ENCODE measurements around the gene NPR2.

The NPR2 gene

DNA sequence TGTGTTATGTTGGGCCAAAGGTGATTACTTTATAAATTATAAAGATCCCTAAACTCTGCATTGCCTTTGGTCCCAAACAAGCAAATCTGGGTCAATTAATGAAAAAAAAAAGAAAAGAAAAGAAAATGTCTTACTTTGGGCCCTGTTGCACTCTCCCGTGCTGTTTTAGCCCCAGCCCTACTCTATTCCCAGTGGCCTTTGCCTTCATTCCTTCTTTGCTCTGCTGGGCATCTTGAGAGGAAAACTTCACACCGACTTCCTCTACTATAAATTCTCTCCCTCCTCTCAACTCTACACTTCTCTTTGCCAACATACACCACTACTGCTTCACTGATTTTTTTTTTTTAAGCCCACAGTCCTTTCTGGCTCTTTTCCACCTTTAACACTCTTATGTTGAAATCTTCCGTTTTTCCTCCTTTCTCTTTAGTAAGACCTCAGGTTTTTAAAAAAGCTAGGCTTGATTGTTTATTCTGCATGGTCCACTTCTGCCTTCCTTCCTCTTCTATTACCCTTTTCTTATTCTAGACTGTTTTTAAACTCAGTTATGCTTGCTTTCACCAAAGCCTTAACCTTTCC is 32.8 kb upstream of the NPR2 start:
- Histone ChIP-seq H3K79me2 (ENCODE audit: control insufficient read depth, insufficient read depth, low read length, poor library complexity) (no peaks in the 10 kb centered on the region), H3K18ac (ENCODE audit: low read length) (no peak overlapping the region), H3K4ac (ENCODE audit: low read depth, low read length) (no peak overlapping the region), H3K14ac (ENCODE audit: low read length) (no peak overlapping the region), H3K79me1 (ENCODE audit: low read length) (peaks cover 9% of the 10 kb centered on the region), H3K23ac (ENCODE audit: low read length) (no peak overlapping the region), H2AFZ (ENCODE audit: insufficient read depth, low read length, poor library complexity) (no peak overlapping the region), H3K9me3 (ENCODE audit: insufficient read depth, low read depth, low read length) (no peaks in the 10 kb centered on the region), H3K4me2 (ENCODE audit: low read length) (no peak overlapping the region), H4K91ac (ENCODE audit: low read depth, low read length) (no peak overlapping the region), H3K9ac (ENCODE audit: low read length) (no peak overlapping the region), H3K4me1 (ENCODE audit: control insufficient read depth in 1 of 2, insufficient read depth in 2 of 2, low read length in 2 of 2) (peaks cover 0 to 12% of the 10 kb centered on the region in 2 experiments), H3K4me3 (ENCODE audit: low read depth, low read length) (no peak overlapping the region), H3K27ac (ENCODE audit: low read depth, low read length) (no peak overlapping the region), H2BK12ac (ENCODE audit: low read length) (no peak overlapping the region), H2BK5ac (ENCODE audit: low read depth, low read length, poor library complexity) (no peak overlapping the region), H2AK5ac (ENCODE audit: low read length) (no peak overlapping the region), H3K36me3 (ENCODE audit: control insufficient read depth in 1 of 2, insufficient read depth in 2 of 2, low read length in 2 of 2) (peaks cover 9% of the 10 kb centered on the region in 2 experiments), H3K27me3 (ENCODE audit: insufficient read depth, low read length) (no peaks in the 10 kb centered on the region), H4K12ac (ENCODE audit: low read depth, low read length) (no peak overlapping the region), H4K8ac (ENCODE audit: low read depth, low read length) (no peak overlapping the region), H2BK120ac (ENCODE audit: insufficient read depth, low read length, poor library complexity) (no peak overlapping the region)
- no CpG with 5 or more reads among the region's 3 CpGs for WGBS (ENCODE audit: extremely low coverage, insufficient coverage, insufficient read length)
- no peak for DNase-seq

DNA sequence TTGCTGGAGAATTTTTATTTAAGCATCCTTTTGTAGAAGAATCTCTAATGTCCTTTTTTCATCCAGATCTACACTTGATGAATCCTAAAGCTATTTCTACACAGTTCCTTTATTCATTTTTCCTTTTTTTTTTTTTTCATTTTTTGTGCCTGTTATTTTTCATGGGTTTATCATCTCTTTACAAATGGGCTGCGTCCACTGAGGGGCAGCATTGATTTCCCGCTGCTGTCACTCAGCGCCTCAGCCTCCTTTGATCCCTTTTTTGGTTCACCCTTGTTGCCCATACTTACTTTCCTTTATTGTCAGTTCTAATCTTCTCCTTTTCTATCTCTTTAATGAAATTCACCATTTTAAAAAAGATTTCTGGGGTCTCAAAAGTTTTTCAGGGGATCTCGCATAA is 31.6 kb upstream of the NPR2 start:
- Histone ChIP-seq H2BK12ac (ENCODE audit: low read length) (no peak overlapping the region), H3K27me3 (ENCODE audit: insufficient read depth, low read length) (no peaks in the 10 kb centered on the region), H2BK5ac (ENCODE audit: low read depth, low read length, poor library complexity) (no peak overlapping the region), H4K8ac (ENCODE audit: low read depth, low read length) (no peak overlapping the region), H3K79me2 (ENCODE audit: control insufficient read depth, insufficient read depth, low read length, poor library complexity) (no peaks in the 10 kb centered on the region), H3K9ac (ENCODE audit: low read length) (no peak overlapping the region), H2AFZ (ENCODE audit: insufficient read depth, low read length, poor library complexity) (no peak overlapping the region), H3K4me3 (ENCODE audit: low read depth, low read length) (no peak overlapping the region), H3K18ac (ENCODE audit: low read length) (no peak overlapping the region), H2BK120ac (ENCODE audit: insufficient read depth, low read length, poor library complexity) (no peak overlapping the region), H4K12ac (ENCODE audit: low read depth, low read length) (no peak overlapping the region), H4K91ac (ENCODE audit: low read depth, low read length) (no peak overlapping the region), H3K4me1 (ENCODE audit: control insufficient read depth in 1 of 2, insufficient read depth in 2 of 2, low read length in 2 of 2) (peaks cover 0 to 12% of the 10 kb centered on the region in 2 experiments), H3K4me2 (ENCODE audit: low read length) (no peak overlapping the region), H3K4ac (ENCODE audit: low read depth, low read length) (no peak overlapping the region), H3K79me1 (ENCODE audit: low read length) (peaks cover 9% of the 10 kb centered on the region), H3K36me3 (ENCODE audit: control insufficient read depth in 1 of 2, insufficient read depth in 2 of 2, low read length in 2 of 2) (no peaks in the 10 kb centered on the region), H3K23ac (ENCODE audit: low read length) (no peak overlapping the region), H3K14ac (ENCODE audit: low read length) (no peak overlapping the region), H3K9me3 (ENCODE audit: insufficient read depth, low read depth, low read length) (no peaks in the 10 kb centered on the region), H2AK5ac (ENCODE audit: low read length) (no peak overlapping the region), H3K27ac (ENCODE audit: low read depth, low read length) (no peak overlapping the region)
- DNase-seq: no peak
- WGBS (ENCODE audit: extremely low coverage, insufficient coverage, insufficient read length): no CpG with 5 or more reads among the region's 4 CpGs

DNA sequence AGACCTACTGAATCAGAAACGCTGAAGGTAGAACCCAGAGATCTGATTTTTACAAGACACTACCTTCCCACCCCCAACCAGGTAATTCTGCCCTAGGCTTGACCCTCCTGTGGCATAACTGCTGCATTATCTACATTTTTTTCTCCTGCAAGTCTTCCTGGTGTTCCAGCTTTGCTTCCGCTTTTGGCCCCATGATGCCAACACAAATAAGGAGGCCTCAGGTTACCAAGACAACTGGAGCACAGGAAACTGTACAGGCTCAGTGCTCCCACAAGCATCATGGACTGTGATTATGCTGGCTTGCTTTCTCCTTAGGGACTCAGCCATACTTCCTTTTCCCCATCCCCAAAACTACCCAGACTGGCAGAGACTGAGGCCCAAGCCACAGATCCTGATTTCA is 30.7 kb upstream of the NPR2 start:
- no peaks in the 10 kb centered on the region for H3K79me2 ChIP-seq (ENCODE audit: control insufficient read depth, insufficient read depth, low read length, poor library complexity)
- no peak overlapping the region for H3K4ac ChIP-seq (ENCODE audit: low read depth, low read length)
- no peak overlapping the region for H3K23ac ChIP-seq (ENCODE audit: low read length)
- no peak overlapping the region for H2BK5ac ChIP-seq (ENCODE audit: low read depth, low read length, poor library complexity)
- H4K8ac ChIP-seq (ENCODE audit: low read depth, low read length): no peak overlapping the region
- H3K27me3 ChIP-seq (ENCODE audit: insufficient read depth, low read length): no peaks in the 10 kb centered on the region
- H3K14ac ChIP-seq (ENCODE audit: low read length): no peak overlapping the region
- H3K36me3 ChIP-seq (ENCODE audit: control insufficient read depth in 1 of 2, insufficient read depth in 2 of 2, low read length in 2 of 2): no peaks in the 10 kb centered on the region
- H2BK12ac ChIP-seq (ENCODE audit: low read length): no peak overlapping the region
- no CpG with 5 or more reads among the region's 2 CpGs for WGBS (ENCODE audit: extremely low coverage, insufficient coverage, insufficient read length)
- peaks cover 0 to 12% of the 10 kb centered on the region in 2 experiments for H3K4me1 ChIP-seq (ENCODE audit: control insufficient read depth in 1 of 2, insufficient read depth in 2 of 2, low read length in 2 of 2)
- H2BK120ac ChIP-seq (ENCODE audit: insufficient read depth, low read length, poor library complexity): no peak overlapping the region
- H3K9ac ChIP-seq (ENCODE audit: low read length): no peak overlapping the region
- H3K4me3 ChIP-seq (ENCODE audit: low read depth, low read length): no peak overlapping the region
- no peak overlapping the region for H3K18ac ChIP-seq (ENCODE audit: low read length)
- no peak overlapping the region for H2AFZ ChIP-seq (ENCODE audit: insufficient read depth, low read length, poor library complexity)
- no peak overlapping the region for H3K27ac ChIP-seq (ENCODE audit: low read depth, low read length)
- DNase-seq: peak in 1 of 2 donors; percentile 31
- H3K9me3 ChIP-seq (ENCODE audit: insufficient read depth, low read depth, low read length): no peaks in the 10 kb centered on the region
- no peak overlapping the region for H2AK5ac ChIP-seq (ENCODE audit: low read length)
- H3K4me2 ChIP-seq (ENCODE audit: low read length): no peak overlapping the region
- H3K79me1 ChIP-seq (ENCODE audit: low read length): peaks cover 9% of the 10 kb centered on the region
- H4K91ac ChIP-seq (ENCODE audit: low read depth, low read length): no peak overlapping the region
- H4K12ac ChIP-seq (ENCODE audit: low read depth, low read length): no peak overlapping the region

DNA sequence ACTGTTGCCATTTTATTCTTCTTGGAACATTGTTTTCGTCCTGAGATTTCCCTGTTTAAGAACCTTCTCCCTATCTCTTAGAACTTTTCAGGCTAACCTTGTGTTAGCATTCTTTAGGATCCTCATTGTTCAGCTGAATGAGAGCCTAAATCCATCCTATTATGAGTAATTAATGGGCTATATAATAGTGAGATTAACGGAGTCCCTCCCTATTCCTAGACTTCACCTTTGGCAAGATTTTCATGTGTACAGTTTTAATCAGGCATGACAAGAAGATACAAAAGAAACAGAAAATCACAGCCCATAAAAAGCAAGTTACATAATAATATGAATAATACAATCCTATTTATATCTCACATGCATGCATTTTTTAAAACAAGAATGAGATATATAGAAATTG is 28.2 kb upstream of the NPR2 start:
- Histone ChIP-seq H3K18ac (ENCODE audit: low read length) (no peak overlapping the region), H3K4ac (ENCODE audit: low read depth, low read length) (no peak overlapping the region), H4K91ac (ENCODE audit: low read depth, low read length) (no peak overlapping the region), H3K4me3 (ENCODE audit: low read depth, low read length) (no peak overlapping the region), H3K36me3 (ENCODE audit: control insufficient read depth in 1 of 2, insufficient read depth in 2 of 2, low read length in 2 of 2) (no peaks in the 10 kb centered on the region), H2AFZ (ENCODE audit: insufficient read depth, low read length, poor library complexity) (no peak overlapping the region), H3K27ac (ENCODE audit: low read depth, low read length) (no peak overlapping the region), H4K12ac (ENCODE audit: low read depth, low read length) (no peak overlapping the region), H4K8ac (ENCODE audit: low read depth, low read length) (no peak overlapping the region), H3K27me3 (ENCODE audit: insufficient read depth, low read length) (no peaks in the 10 kb centered on the region), H3K4me1 (ENCODE audit: control insufficient read depth in 1 of 2, insufficient read depth in 2 of 2, low read length in 2 of 2) (peaks cover 0 to 5% of the 10 kb centered on the region in 2 experiments), H3K4me2 (ENCODE audit: low read length) (no peak overlapping the region), H3K23ac (ENCODE audit: low read length) (no peak overlapping the region), H2BK12ac (ENCODE audit: low read length) (no peak overlapping the region), H3K79me1 (ENCODE audit: low read length) (no peaks in the 10 kb centered on the region), H2AK5ac (ENCODE audit: low read length) (no peak overlapping the region), H2BK5ac (ENCODE audit: low read depth, low read length, poor library complexity) (no peak overlapping the region), H2BK120ac (ENCODE audit: insufficient read depth, low read length, poor library complexity) (no peak overlapping the region), H3K9me3 (ENCODE audit: insufficient read depth, low read depth, low read length) (no peaks in the 10 kb centered on the region), H3K14ac (ENCODE audit: low read length) (no peak overlapping the region), H3K9ac (ENCODE audit: low read length) (no peak overlapping the region), H3K79me2 (ENCODE audit: control insufficient read depth, insufficient read depth, low read length, poor library complexity) (no peaks in the 10 kb centered on the region)
- WGBS (ENCODE audit: extremely low coverage, insufficient coverage, insufficient read length): no CpG with 5 or more reads among the region's 2 CpGs
- no peak for DNase-seq
